Upper lobe of right lung (tissue), 1 donor: ENCODE measurements around the gene CELSR2. TPM values are rescaled to one million over a fixed set of nuclear protein-coding genes. Genes with fewer than 3 reads are reported as not detected.

Source experiments
- ATAC-seq: fragments of 200-7000 bp; cut with Tn5 transposase; one replicate; pipeline ENCODE4 v1.9.1; 2020; ENCODE audit warnings: mild to moderate bottlenecking, moderate library complexity
- DNase-seq: peaks from one replicate; pipeline ENCODE4 v3.0.0-alpha.2; 2020
- H3K27ac ChIP-seq: fragments of 200-600 bp; one replicate; pipeline ENCODE4 v1.8.0; 2022
- H3K27me3 ChIP-seq: fragments of 200-600 bp; one replicate; pipeline ENCODE4 v1.8.0; 2022; ENCODE audit warnings: mild to moderate bottlenecking
- H3K36me3 ChIP-seq: fragments of 200-600 bp; one replicate; pipeline ENCODE4 v1.8.0; 2022
- H3K4me1 ChIP-seq: fragments of 200-600 bp; one replicate; pipeline ENCODE4 v1.8.0; 2022
- H3K4me3 ChIP-seq: fragments of 200-600 bp; one replicate; pipeline ENCODE4 v1.8.0; 2022; ENCODE audit warnings: mild to moderate bottlenecking
- H3K9me3 ChIP-seq: fragments of 200-600 bp; one replicate; pipeline ENCODE4 v1.8.0; 2022
- CTCF ChIP-seq: fragments of 200-600 bp; IDR thresholded peaks from one replicate; pipeline ENCODE4 v1.8.0; 2022; ENCODE audit warnings: antibody characterized with exemption
- intact Hi-C: fragments of 100-400 bp; cut with DNase I; formaldehyde crosslinking; loops from one replicate; pipeline ENCODE4 v1.11.0; 2022
- total RNA-seq: library from RNA; stranded (reverse); fragmentation: NEBNext Ultra II Directional; extraction: Animal tissue kit (Norgen Biotek cat#: 25700); gene quantifications from one replicate; pipeline ENCODE4 v1.2.1, GENCODE V29; 2021
- donor health status: DM: no; HTN: yes; CAD: no; lungs with severe emphysema.

The CELSR2 gene
- total RNA-seq, 1 donor from 2014 or later: 7.4 TPM

- Histone ChIP-seq H3K27me3 (no peaks in the 10 kb centered on the region), H3K36me3 (no peaks in the 10 kb centered on the region), H3K9me3 (no peaks in the 10 kb centered on the region), H3K27ac (no peak overlapping the region), H3K4me3 (no peak overlapping the region), H3K4me1 (no peaks in the 10 kb centered on the region)
- TF ChIP-seq CTCF: no peak
- DNase-seq (no peak), ATAC-seq (no peak)
- intact Hi-C loops: no loop called here
Measured at GRCh38 chr1:109207467-109208103, 41.8 kb upstream of the CELSR2 start.

GRCh38 chr1:109208394-109208793 lies 40.9 kb upstream of the CELSR2 start:
- Histone ChIP-seq H3K4me3 (no peak overlapping the region), H3K36me3 (no peaks in the 10 kb centered on the region), H3K9me3 (no peaks in the 10 kb centered on the region), H3K27ac (no peak overlapping the region), H3K4me1 (peaks cover 4% of the 10 kb centered on the region), H3K27me3 (no peaks in the 10 kb centered on the region)
- no peak for TF ChIP-seq CTCF
- no peak for DNase-seq
- no peak for ATAC-seq
- intact Hi-C loops: no loop called here

GRCh38 chr1:109208836-109209463 lies 40.4 kb upstream of the CELSR2 start:
- DNase-seq (no peak), ATAC-seq (no peak)
- peaks cover 6% of the 10 kb centered on the region for H3K4me1 ChIP-seq
- TF ChIP-seq CTCF: no peak
- H3K27me3 ChIP-seq: no peaks in the 10 kb centered on the region
- intact Hi-C loops: no loop called here
- no peak overlapping the region for H3K4me3 ChIP-seq
- no peaks in the 10 kb centered on the region for H3K36me3 ChIP-seq
- H3K27ac ChIP-seq: no peak overlapping the region
- H3K9me3 ChIP-seq: no peaks in the 10 kb centered on the region

GRCh38 chr1:109210058-109210457 lies 39.3 kb upstream of the CELSR2 start:
- Histone ChIP-seq H3K27me3 (no peaks in the 10 kb centered on the region), H3K4me3 (no peak overlapping the region), H3K36me3 (no peaks in the 10 kb centered on the region), H3K4me1 (peaks cover 7% of the 10 kb centered on the region), H3K9me3 (no peaks in the 10 kb centered on the region), H3K27ac (no peak overlapping the region)
- DNase-seq (no peak), ATAC-seq (no peak)
- TF ChIP-seq CTCF: no peak
- intact Hi-C loops: no loop called here

GRCh38 chr1:109213345-109213823 lies 36.0 kb upstream of the CELSR2 start:
- DNase-seq: no peak
- H3K27me3 ChIP-seq: no peaks in the 10 kb centered on the region
- intact Hi-C loops: no loop called here
- no peak for TF ChIP-seq CTCF
- ATAC-seq: no peak
- peak overlapping the region; percentile 93 for H3K27ac ChIP-seq
- no peaks in the 10 kb centered on the region for H3K36me3 ChIP-seq
- H3K4me1 ChIP-seq: peaks cover 27% of the 10 kb centered on the region
- no peaks in the 10 kb centered on the region for H3K9me3 ChIP-seq
- H3K4me3 ChIP-seq: peak overlapping the region; percentile 100
